NCI-H1105 (cell line): ENCODE data around the gene SPTB.
"Not testable (repeated sequence)": the region's sequence is repeated elsewhere in the genome, so short reads cannot be mapped to it uniquely, and the experiment has no call there.

ENCODE experiments used
- DNase-seq: peaks from one replicate; lab custom pipeline; 2025; lab: John Stamatoyannopoulos, UW

Gene SPTB

DNA sequence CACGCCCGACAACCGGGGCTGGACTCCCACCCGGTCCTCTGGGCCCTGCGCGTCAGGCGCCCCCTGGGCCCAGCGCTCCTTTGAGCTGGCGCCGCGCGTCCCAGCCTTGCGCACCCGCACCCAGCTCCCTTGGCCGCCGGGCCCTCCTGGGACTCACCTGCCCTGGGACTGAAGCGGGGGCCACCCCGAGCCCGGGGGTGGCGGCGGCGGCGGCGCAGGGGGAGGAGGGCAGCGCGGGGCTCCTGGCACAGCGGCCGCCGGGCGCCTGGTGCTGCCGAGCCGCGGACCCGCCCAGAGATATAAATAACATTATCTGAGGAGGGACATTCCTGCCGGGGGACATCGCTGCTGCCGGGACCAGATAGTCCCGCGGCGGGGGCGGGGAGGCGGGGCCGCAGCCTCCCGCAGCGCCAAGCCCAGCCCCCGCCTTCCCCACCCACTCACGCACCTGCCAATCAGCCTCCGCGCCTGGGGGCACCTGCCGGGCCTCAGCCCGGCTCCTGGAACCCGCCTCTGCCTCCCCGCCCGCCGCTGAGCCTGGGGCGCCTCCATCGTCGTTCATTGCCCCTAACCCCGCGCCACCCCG, at the start of gene SPTB:
Gene SPTB (minus strand): TSS at position 273 of the 586 bp plus-strand sequence. CDS start 56,813 bp downstream, outside the sequence.
- peak; percentile 76 for DNase-seq

DNA sequence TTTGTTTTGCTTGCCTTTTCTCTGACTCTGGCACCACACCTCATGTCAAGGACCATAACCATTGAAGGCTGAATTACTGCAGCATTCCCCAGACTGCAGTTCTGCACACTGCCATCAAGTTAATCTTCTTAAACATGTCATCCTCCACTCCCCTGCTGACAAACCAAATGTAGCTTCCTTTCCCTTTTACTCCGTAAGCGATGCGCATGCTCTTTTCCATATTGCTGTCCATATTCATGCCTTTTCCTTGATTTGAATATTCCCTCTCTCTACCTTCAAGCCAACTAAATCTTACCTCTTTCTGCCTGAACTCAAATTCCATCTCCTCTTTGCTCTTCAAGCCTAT, 49.3 kb upstream of the SPTB start:
- no peak for DNase-seq

DNA sequence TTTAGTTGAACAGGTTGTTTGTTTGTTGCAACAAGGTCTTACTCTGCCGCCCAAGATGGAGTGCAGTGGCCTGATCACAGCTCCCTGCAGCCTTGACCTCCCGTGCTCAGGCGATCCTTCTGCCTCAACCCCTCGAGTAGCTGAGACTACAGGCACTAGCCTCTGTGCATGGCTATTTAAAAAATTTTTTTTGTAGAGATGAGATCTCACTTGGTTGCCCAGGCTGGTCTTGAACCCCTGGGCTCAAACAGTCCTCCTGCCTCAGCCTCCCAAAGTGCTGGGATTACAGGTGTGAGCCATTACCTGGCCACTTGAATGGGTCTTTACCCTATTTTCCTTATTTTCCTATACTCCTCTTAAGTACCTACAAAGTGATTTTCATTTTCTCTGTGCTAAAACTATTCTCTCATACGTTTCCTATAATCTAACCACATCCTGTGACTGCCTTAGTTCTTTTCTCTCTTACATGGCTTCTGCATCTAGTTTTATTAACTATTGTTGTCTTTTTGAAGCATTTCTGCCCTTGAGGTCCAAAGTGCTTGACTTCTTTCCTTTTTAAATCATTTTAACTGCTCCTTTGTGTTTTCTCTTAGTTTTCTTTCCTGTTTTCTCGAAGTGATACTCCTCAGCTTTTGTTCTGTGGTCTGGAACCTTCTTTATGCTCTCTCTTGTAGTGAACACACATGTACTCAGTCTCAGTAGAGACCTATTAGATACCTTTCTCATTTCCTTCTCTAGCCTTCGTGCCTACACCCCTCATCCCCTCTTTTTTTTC, 48.7 kb upstream of the SPTB start:
- no peak for DNase-seq

DNA sequence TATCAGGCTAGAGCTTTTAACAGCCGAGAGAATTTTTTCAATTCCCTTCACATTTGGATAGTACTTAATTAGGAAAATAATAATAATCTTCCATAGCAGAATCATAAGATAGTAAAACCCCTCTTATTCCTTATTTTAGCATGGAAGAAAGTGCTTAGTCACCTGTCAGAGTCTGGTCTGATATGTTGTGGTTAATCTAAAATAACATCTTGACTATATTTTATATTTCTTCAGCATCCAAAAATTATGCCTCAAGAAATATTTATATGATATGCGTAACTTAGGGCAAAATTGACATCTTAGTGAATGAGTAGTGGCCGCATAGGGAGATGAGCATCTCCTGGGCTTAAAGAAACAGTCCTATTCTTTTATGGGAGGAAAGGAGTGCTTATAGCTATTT, 47.3 kb upstream of the SPTB start:
- no peak for DNase-seq

DNA sequence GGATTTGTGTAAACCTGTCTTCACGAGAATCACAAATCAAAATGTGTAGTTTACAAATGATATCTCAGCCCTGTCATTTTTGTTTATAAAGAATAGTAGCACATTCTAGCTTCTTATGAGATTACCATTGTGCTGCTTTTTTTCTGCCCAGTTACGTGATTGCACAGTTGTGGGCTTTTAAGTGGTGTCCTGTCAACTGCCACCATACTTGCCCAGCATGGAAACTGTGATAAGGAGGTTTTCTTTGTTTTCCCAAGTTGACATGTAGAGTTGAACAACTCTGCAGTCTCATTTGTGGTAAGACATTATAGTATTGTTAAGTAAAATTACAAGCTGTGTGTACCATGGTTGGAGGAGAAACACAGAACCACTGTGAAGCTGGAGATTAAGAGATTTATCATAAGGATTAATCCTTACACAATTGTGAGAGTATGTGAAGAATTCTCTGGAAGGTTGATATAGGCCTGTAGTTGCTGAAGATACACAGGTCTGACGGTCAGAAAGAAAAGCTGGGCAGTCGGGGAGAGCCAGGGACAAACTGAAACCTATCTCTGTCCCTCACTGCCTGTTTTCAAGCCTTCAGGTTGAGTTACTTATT, 46.8 kb upstream of the SPTB start:
- DNase-seq, result no peak

DNA sequence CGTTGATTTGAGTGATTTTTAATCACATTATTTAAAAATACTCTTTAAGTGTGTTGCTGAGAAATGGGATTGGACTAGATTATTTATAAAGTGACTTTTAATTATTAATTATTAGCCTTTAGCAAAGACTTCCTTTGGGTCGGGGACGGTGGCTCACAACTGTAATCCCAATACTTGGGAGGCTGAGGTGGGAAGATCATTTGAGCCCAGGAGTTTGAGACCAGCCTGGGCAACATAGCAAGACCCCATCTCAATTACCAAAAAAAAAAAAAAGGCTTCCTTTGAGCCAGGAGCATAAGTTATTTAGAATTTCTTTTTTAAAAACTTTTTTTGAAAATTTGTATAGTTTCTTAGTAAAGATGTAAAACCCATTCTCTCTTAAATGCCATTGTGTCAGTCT, 43.3 kb upstream of the SPTB start:
- no peak for DNase-seq

DNA sequence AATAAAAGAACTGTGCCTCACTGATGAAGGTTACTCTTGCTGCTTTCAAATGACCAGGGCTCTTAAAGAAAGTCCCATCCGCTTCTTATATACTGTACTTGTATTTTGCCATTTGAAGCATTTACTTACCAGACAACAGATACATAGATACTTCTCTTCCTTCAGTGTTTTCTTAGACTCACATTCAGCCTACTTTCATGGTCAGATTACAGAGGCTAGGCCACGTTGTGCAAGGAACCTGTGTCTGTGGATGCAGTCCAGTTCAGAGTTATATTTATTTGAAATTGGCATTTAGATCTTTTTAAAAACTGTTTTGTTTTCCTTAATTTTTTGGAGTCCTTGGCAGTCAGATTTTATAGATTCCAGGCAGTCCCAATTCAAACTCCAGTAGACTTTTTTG, 40.8 kb upstream of the SPTB start:
- no peak for DNase-seq

DNA sequence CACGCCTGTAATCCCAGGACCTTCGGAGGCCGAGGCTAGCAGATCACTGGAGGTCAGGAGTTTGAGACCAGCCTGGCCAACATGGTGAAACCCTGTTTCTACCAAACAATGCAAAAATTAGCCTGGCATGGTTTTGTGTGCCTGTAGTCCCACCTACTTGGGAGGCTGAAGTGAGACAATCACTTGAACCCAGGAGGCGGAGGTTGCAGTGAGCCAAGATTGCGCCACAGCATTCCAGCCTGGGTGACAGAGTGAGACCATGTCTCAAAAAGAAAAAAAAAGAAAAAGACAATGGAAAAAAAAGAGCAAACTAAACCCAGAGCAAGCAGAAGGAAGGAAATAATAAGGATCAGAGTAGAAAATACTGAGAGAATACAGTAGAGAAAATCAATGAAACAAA, 39.9 kb upstream of the SPTB start:
- DNase-seq, result no peak

DNA sequence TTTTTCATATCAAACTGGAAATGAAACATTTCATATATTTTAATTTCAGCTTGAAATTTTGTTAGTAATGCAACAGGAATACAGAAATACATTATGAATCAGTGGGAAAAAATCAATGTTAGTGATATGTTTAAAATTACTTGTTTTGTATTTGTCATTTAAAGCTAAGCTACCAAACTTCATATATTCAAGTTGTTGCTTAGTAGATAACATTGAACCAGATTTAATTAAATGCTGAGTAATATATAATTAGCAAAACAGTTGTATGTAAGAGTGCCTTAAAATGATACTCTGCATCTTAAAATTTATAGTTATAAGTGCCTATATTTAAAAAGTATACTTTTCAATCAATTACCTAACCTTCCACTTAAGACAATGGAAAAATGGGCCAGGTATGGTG, 39.5 kb upstream of the SPTB start:
- DNase-seq, result no peak

DNA sequence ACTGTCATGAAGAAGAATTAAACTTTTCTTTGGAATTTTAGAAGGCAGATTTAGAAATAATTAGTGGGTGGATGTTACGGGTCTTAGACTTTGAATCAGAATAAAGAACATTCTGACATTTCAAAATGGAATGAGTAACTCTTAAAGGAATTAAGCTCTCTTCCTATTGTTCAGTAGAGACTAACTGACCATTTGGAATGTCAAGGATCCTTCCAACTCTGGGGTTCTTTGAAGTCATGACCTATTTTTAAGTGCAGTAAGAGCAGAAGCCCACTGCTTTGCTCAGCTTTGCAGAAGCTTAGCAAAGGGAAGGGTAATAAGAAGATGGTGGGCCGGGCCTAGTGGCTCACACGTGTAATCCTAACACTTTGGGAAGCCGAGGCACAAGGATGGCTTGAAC, 38.5 kb upstream of the SPTB start:
- no peak for DNase-seq

DNA sequence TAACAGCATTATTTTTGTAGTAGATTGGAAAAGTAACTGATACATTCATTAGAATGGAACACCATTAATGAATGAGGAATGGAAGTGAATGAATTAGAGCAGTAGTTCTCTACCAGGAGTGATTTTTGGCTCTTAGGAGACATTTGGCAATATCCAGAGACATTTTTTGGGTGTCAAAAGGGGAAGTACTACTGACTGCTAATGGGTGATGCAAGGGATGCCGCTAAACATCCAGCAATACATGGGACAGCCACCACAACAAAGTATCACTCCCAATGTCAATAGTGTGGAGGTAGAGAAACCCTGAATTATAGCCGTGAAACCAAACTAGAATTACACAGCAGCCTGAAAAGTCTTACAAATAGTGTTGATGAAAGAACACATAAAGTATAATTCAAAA, 36.1 kb upstream of the SPTB start:
- no peak for DNase-seq

DNA sequence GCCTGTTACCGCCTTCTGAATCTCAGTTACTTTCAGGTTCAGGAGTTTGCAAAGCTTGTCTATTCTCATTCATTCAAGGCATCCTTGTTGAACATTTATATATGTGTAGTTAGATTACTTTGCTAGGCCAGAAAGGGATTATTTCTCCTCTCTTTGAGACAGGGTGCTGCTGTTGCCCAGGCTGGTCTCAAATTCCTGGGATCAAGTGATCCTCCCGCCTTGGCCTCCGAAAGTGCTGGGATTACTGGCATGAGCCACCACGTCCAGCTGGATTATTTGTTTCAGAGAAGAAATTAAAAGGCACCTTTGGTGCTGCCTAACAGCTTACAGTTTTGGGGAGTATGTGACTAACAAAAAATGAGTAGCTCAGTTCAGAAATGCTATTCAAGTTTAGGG, 35.3 kb upstream of the SPTB start:
- no peak for DNase-seq

DNA sequence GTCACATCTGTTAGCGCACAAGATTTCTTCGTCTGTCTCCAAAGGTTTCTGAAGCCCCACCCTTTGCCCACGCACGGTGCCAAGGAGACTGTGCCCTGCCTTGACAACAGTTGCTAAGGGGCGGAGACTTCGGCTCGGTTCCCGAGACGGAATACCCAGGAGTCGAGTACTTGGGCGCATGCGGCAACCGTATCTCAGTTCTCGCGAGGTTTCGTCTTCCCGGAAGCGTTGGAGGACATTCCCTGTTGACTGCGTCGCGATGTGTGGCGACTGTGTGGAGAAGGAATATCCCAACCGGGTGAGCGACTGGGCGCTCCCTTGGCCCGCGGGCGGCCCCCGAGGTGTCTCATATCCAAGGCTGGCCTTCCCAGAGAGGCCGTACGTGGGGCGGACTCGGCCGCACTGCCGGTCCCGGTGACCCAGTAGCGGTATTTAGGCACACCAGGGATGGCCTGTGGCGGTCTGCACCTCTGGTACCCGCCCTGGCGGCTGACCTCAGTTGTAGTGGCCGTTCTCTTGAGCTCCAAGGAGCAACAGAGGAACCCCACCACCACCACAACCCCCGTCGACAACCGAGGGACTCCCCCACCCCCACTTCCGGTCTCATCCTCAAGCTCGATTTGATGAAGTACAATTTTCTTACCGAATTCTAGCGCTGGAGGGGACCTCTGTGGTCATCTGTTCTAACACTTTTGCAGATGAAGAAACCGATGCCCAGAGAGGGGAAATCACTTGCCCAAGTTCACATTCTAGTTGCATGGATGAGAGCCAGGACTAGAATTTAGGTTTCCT, 34.7 kb upstream of the SPTB start, which contains the start of gene CHURC1:
Gene CHURC1 (plus strand): TSS at position 219 of the 792 bp plus-strand sequence. CDS start 41 bp downstream, at position 260.
- DNase-seq, result peak; percentile 98

DNA sequence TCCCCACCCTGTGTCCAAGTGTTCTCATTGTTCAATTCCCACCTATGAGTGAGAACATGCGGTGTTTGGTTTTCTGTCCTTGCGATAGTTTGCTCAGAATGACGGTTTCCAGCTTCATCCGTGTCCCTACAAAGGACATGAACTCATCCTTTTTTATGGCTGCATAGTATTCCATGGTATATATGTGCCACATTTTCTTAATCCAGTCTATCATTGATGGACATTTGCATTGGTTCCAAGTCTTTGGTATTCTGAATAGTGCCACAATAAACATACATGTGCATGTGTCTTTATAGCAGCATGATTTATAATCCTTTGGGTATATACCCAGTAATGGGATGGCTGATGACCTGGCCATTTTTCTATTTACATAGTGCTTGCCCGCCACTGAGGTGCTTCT, 33.8 kb upstream of the SPTB start:
- not testable (repeated sequence) for DNase-seq

DNA sequence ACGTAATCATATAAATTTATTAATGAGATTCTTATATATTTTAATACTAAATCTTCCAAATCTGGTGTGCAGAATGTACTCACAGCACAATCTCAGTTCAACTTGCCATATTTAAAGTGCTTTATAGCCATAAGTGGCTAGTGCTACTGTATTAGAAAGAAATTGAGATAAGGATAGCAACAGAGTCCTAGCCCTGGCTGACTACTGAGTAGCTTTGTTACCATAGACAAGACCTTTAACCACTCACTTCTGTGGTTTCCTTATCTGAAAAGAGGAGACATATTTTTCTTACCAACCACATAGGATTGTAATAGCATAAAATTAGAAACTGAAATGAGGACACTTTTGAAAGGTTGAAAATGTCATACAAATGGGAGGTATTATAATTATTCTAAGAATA, 32.6 kb upstream of the SPTB start:
- DNase-seq, result no peak

DNA sequence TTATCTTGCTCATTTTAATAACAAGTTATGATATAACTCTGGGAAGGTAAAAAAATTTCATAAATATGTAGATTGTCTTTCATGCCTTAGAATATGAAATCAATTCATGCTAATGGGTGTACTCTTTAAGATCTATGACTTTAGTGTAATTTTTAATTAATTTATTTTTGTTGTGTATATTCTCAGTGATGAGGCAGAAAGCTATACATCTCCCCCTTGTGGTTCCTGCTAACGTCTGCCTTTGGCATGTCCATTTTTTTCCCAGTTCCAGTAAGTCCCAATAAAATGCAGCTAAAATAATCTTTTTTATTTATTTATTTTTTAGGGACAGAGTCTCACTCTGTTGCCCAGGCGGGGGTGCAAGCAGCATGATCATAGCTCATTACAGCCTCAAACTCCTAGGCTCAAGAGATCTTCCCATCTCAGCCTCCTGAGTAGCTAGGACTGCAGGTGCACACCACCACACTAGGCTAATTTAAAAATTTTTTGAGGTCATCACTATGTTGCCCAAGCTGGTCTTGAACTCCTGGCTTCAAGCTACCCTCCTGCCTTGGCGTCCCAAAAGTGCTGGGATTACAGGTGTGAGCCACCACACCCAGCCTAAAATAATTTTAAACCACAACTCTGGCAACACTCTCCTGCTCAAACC, 31.3 kb upstream of the SPTB start:
- DNase-seq, result peak; percentile 5

DNA sequence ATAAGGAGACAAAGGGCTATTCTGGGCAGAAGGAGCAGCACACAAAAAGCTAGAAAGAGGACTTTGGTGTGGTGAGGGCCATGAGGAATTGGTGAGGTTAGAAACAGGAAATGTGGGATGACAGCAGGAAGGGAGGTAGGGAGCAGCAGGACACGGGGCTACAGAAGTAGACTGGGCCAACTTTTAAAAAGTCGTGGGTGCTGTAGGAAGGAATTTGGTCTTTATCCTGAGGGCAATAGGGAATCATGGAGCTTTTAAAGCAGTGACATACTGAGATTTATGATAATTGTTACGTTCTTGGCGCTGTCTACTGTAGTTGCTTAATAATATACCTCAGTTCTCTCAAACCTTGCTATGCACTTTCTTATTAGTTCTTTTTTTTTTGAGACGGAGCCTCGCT, 26.3 kb upstream of the SPTB start:
- no peak for DNase-seq

DNA sequence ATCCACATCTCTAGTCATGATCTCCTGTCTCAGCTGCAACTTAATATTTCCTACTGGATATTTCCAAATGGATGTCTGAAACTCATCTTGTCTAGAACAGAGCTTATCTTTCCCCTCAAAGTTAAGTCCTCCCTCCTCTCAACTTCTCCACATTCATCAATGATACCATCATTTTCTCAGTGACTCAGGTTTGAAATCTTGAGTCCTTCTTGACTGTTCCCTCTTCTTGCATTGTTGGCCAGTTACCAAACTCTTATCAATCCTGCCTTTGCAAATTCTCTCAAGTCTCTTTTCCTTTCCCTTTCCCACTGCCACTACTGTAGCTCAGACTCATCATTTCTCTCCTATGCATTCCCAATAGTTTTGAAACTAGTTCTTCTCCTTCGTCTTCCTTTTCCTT, 20.3 kb upstream of the SPTB start:
- no peak for DNase-seq

DNA sequence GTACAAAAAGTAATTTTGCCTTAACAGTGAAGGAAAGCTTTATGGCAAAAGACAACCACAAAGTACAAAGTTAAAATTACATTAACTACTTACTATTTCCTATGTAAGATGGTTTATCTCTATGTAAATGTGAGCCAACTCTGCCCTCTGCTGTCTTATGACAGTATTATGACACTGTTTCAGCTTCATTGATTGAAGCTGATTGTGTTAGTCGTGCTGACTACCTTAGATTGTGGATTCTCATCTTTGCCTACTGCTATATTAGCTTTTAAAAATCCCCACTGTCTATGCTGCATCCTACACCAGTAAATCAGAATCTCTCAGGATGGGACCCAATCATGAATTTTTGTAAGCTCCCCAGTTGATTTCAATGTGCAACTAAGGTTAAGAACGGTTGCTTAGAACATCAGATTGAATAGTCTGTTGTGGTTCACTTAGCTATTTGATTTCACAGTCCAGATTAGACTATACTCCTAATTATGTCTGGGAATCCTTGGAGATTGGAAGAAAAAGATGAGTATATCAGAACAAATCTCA, 12.2 kb upstream of the SPTB start:
- peak; percentile 54 for DNase-seq

DNA sequence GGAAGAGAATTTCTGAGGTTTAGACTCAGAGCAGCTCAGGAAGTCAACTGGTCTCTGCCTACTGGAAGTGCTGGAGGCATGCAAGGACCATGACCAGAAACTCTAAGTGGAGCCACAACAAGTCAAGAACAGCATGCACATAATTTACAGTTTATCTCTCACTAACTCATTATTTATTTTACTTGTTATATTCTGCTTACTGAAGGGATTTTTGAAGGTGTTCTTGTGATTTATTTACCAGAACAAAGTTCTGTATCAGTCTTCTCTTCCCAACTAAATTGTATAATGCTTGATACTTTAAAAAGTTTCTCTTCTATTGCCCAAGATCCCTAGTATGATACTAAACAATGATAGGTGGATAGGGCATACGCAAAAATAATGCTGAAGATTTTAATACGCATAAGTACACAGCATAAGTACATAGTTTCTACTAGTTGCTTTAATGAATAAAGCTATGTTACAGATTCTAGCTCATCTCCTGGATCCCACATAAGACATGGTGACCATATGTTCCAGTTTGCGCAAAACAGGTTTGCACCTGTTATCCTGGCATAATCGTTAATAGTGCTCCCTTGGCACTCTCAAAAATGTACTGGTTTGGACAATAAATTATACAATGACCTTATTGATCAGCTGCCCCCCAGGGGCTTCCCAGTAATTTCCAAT, 11.6 kb upstream of the SPTB start:
- DNase-seq, result no peak

DNA sequence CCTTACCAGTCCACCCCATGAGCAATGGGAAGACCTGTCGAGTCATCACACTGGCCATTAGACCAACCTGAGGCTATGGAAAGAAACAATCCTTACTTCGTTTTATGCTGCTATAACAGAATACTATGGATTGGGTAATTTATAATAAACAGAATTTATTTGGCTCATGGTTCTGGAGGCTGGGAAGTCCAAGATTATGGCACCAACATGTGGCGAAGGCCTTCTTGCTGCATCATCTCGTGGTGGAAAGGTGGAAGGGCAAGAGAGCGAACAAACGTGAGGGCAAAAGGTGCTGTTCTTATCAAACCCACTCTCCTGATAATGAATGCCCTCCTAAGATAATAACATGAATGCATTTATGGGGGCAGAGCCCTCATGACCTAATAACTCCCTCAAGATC, 9.6 kb upstream of the SPTB start:
- no peak for DNase-seq
